GM12864 (cell line): ENCODE measurements around the gene CCNL2.

Experiments used
- DNase-seq: peaks from one replicate; pipeline ENCODE4 v3.0.0-alpha.2; 2011; ENCODE audit warnings: low read depth
- H3K4me3 ChIP-seq: 2 replicates; pipeline ENCODE4 v1.5.1; 2011; ENCODE audit warnings: mild to moderate bottlenecking, low read depth, low read length, control low read depth
- CTCF ChIP-seq: IDR thresholded peaks from 2 replicates; pipeline ENCODE4 v1.5.1; 2011; ENCODE audit warnings: low read depth, mild to moderate bottlenecking, moderate library complexity, low read length, control low read depth, inconsistent platforms; ENCODE audit errors: missing control alignments

CCNL2 gene

GRCh38 chr1:1377540-1378205, 21.5 kb downstream of the CCNL2 start:
- no peak overlapping the region for H3K4me3 ChIP-seq
- no peak for TF ChIP-seq CTCF
- no peak for DNase-seq

GRCh38 chr1:1376551-1377226, 22.4 kb downstream of the CCNL2 start:
- DNase-seq: no peak
- TF ChIP-seq CTCF: no peak
- H3K4me3 ChIP-seq: no peak overlapping the region

GRCh38 chr1:1374929-1375662, 24.0 kb downstream of the CCNL2 start, which contains the start of gene AURKAIP1:
Gene AURKAIP1, minus strand, starts transcription at chr1:1375207. Its CDS starts 451 bp downstream, at chr1:1374756.
- peak within 1 kb of the TSS; percentile 96 for H3K4me3 ChIP-seq
- peak; percentile 35 for TF ChIP-seq CTCF
- peak; percentile 99 for DNase-seq

GRCh38 chr1:1374589-1374928, 24.6 kb downstream of the CCNL2 start:
- no peak for DNase-seq
- peak overlapping the region; percentile 96 for H3K4me3 ChIP-seq
- no peak for TF ChIP-seq CTCF

GRCh38 chr1:1373815-1374588, 25.1 kb downstream of the CCNL2 start:
- peak overlapping the region; percentile 96 for H3K4me3 ChIP-seq
- no peak for TF ChIP-seq CTCF
- DNase-seq: no peak

GRCh38 chr1:1373051-1373814, 25.9 kb downstream of the CCNL2 start:
- no peak for DNase-seq
- peak overlapping the region; percentile 96; the same call in 1 of the 2 replicates for H3K4me3 ChIP-seq
- no peak for TF ChIP-seq CTCF
